Endothelial cell of umbilical vein (primary cell): Measurements from ENCODE around the gene FNIP2. TPM values are rescaled to one million over a fixed set of nuclear protein-coding genes. Genes with fewer than 3 reads are reported as not detected.

Source experiments
- BruUV-seq: library from RNA; stranded (reverse); fragments of 400-500 nt; replicated peaks from 2 replicates; lab custom pipeline; 2021; lab: Mats Ljungman, UMichigan
- CTCF ChIA-PET: fragments of 300-600, 350-600 bp; sonication (Branson Sonifier 250); formaldehyde crosslinking; loops from one replicate; lab custom pipeline; 2021; ENCODE audit warnings: antibody characterized with exemption, inconsistent platforms; lab: Charles Lee
- POLR2A ChIA-PET: fragments of 300-600, 350-600 bp; sonication (Branson Sonifier 250); formaldehyde crosslinking; loops from one replicate; lab custom pipeline; 2021; ENCODE audit warnings: antibody characterized with exemption, inconsistent platforms; lab: Charles Lee
- DNase-seq: peaks from one replicate; pipeline ENCODE4 v3.0.0-alpha.2; 2011; ENCODE audit warnings: low read depth, low spot score
- FAIRE-seq: peaks from 2 replicates; lab custom pipeline; 2011; peaks lifted over from hg19 to GRCh38; lab: Jason Lieb, UNC
- H2AFZ ChIP-seq: 2 replicates; pipeline ENCODE4 v1.6.0; 2012; ENCODE audit warnings: low read depth, low read length, control low read depth, inconsistent platforms
- H3K27ac ChIP-seq: 2 replicates; pipeline ENCODE4 v1.5.1; 2011; ENCODE audit warnings: low read depth, mild to moderate bottlenecking, control low read depth, low read length, moderate library complexity; ENCODE audit not compliant: insufficient read depth
- H3K27me3 ChIP-seq, 2 experiments: 2 replicates each; pipeline versions ENCODE4 v1.6.0 to v1.6.1; 2011; ENCODE audit warnings: low read length in 2 of 2, mixed read lengths in 1 of 2; ENCODE audit not compliant: control insufficient read depth in 2 of 2, insufficient read depth in 2 of 2
- H3K36me3 ChIP-seq, 2 experiments: 2 replicates in 1 of 2; 3 replicates in 1 of 2; pipeline ENCODE4 v1.5.1; 2011; ENCODE audit warnings: low read length in 2 of 2, mild to moderate bottlenecking in 1 of 2, moderate library complexity in 1 of 2; ENCODE audit not compliant: control insufficient read depth in 2 of 2, insufficient read depth in 2 of 2; ENCODE audit errors: extremely low read depth in 1 of 2
- H3K4me1 ChIP-seq: 3 replicates; pipeline ENCODE4 v1.5.1; 2011; ENCODE audit warnings: mild to moderate bottlenecking, low read length; ENCODE audit not compliant: control insufficient read depth, insufficient read depth; ENCODE audit errors: extremely low read depth
- H3K4me2 ChIP-seq: 2 replicates; pipeline ENCODE4 v1.6.1; 2011; ENCODE audit warnings: low read length, control low read depth, mixed read lengths; ENCODE audit not compliant: insufficient read depth
- H3K4me3 ChIP-seq, 3 experiments: fragments of 200-600 bp in 1 of 3; sonication (generic), shearing (Covaris generic) in 1 of 3; replicated peaks in 1 of 3; 2 replicates each; pipeline ENCODE4 v1.5.1; 2011 to 2016; ENCODE audit warnings: control low read depth in 3 of 3, low read length in 3 of 3, mild to moderate bottlenecking in 2 of 3, inconsistent platforms in 1 of 3, low read depth in 1 of 3, moderate library complexity in 1 of 3; ENCODE audit not compliant: insufficient read depth in 1 of 3
- H3K79me2 ChIP-seq: 2 replicates; pipeline ENCODE4 v1.6.0; 2012; ENCODE audit warnings: low read length, inconsistent platforms; ENCODE audit not compliant: control insufficient read depth, insufficient read depth
- H3K9ac ChIP-seq: replicated peaks from 2 replicates; pipeline ENCODE3; 2011; ENCODE audit warnings: low read length, control low read depth; ENCODE audit not compliant: insufficient read depth; ENCODE audit errors: extremely low read depth
- H3K9me1 ChIP-seq: replicated peaks from 3 replicates; pipeline ENCODE4 v1.6.0; 2011; ENCODE audit warnings: mild to moderate bottlenecking, low read length; ENCODE audit not compliant: control insufficient read depth, insufficient read depth; ENCODE audit errors: extremely low read depth
- H3K9me3 ChIP-seq: replicated peaks from 2 replicates; pipeline ENCODE4 v1.5.1; 2012; ENCODE audit warnings: low read length, inconsistent platforms; ENCODE audit not compliant: control insufficient read depth, insufficient read depth
- H4K20me1 ChIP-seq: replicated peaks from 2 replicates; pipeline ENCODE3; 2011; ENCODE audit warnings: mild to moderate bottlenecking, low read length; ENCODE audit not compliant: control insufficient read depth, insufficient read depth; ENCODE audit errors: extremely low read depth
- CTCF ChIP-seq, 2 donors: IDR thresholded peaks; 1 replicate in 1 of 2; 2 replicates in 1 of 2; pipeline ENCODE4 v1.5.1; 2011; ENCODE audit warnings: low read length in 2 of 2, mild to moderate bottlenecking in 2 of 2, moderate library complexity in 2 of 2, control low read depth in 1 of 2, inconsistent platforms in 1 of 2, low read depth in 1 of 2; ENCODE audit not compliant: insufficient read depth in 1 of 2; ENCODE audit errors: extremely low read depth in 1 of 2
- EZH2 ChIP-seq: IDR thresholded peaks from 2 replicates; pipeline ENCODE4 v1.6.1; 2012; ENCODE audit warnings: borderline replicate concordance, low read depth, mild to moderate bottlenecking, moderate library complexity, low read length, inconsistent platforms; ENCODE audit not compliant: severe bottlenecking
- FOS ChIP-seq: IDR thresholded peaks from 2 replicates; pipeline ENCODE4 v1.6.1; 2011; ENCODE audit warnings: mild to moderate bottlenecking, low read length, moderate library complexity, borderline replicate concordance; ENCODE audit not compliant: insufficient read depth
- GATA2 ChIP-seq: IDR thresholded peaks from 2 replicates; pipeline ENCODE4 v1.7.0; 2011; ENCODE audit warnings: low read depth, mild to moderate bottlenecking, moderate library complexity, mixed read lengths, low read length; ENCODE audit not compliant: insufficient read length, insufficient read depth
- JUN ChIP-seq: IDR thresholded peaks from 2 replicates; pipeline ENCODE4 v1.6.1; 2011; ENCODE audit warnings: borderline replicate concordance, low read depth; ENCODE audit not compliant: insufficient read length, insufficient read depth
- MAX ChIP-seq: IDR thresholded peaks from 2 replicates; pipeline ENCODE4 v1.6.1; 2011; ENCODE audit not compliant: insufficient read depth, insufficient read length
- MYC ChIP-seq: IDR thresholded peaks from one replicate; pipeline ENCODE4 v1.6.1; 2011; ENCODE audit warnings: mild to moderate bottlenecking, low read depth, low read length
- POLR2A ChIP-seq: IDR thresholded peaks from 2 replicates; pipeline ENCODE4 v1.6.1; 2012; ENCODE audit warnings: low read depth, mild to moderate bottlenecking, control low read depth, low read length
- POLR2AphosphoS5 ChIP-seq: IDR thresholded peaks from 2 replicates; pipeline ENCODE4 v1.6.1; 2012; ENCODE audit warnings: low read depth, mild to moderate bottlenecking, control low read depth, low read length, moderate library complexity; ENCODE audit not compliant: insufficient read depth
- dilution Hi-C: fragments of 300-500 bp; cut with MboI; formaldehyde crosslinking; loops from one replicate; pipeline ENCODE4 v1.15.0; 2019; ENCODE audit warnings: low sequenced_read_pairs; ENCODE audit not compliant: extremely low pct_ligation_motif_present
- intact Hi-C: fragments of 100-400 bp; cut with micrococcal nuclease; formaldehyde crosslinking; loops from one replicate; pipeline ENCODE4 v1.10.0; 2022
- polyA plus RNA-seq, 4 experiments: library from polyadenylated mRNA; depleted of rRNA in 3 of 4; stranded (reverse) in 3 of 4; unstranded in 1 of 4; fragments of >200 nt; gene quantifications; 2 replicates each; pipeline versions ENCODE4 v1.2.1 to v1.2.3, GENCODE V29; 2011 to 2012; ENCODE audit warnings: missing spikeins in 1 of 4
- total RNA-seq: library from RNA; stranded (reverse); gene quantifications from 2 replicates; pipeline ENCODE4 v1.2.3, GENCODE V29; 2021

The FNIP2 gene
- total and polyA plus RNA-seq, 2 donors (not counting 3 experiments of a cell fraction or from before 2014, with no cell fraction given): 4.5 to 14.4 TPM

- no TSS peak for BruUV-seq
- Histone ChIP-seq H3K9ac (no peak overlapping the region), H3K4me3 (no peak overlapping the region), H3K27ac (no peak overlapping the region), H3K36me3 (no peaks in the 10 kb centered on the region), H3K79me2 (peaks cover 11% of the 10 kb centered on the region), H3K9me3 (no peaks in the 10 kb centered on the region), H3K4me1 (peaks cover 31% of the 10 kb centered on the region), H3K9me1 (no peaks in the 10 kb centered on the region), H4K20me1 (peaks cover under 1% of the 10 kb centered on the region), H3K4me2 (no peak overlapping the region), H2AFZ (no peak overlapping the region), H3K27me3 (no peaks in the 10 kb centered on the region)
- ChIA-PET POLR2A (no interaction called here), CTCF (no interaction called here)
- FAIRE-seq: no peak
- no peak for DNase-seq
- intact Hi-C loops (no loop called here), dilution Hi-C loops (no loop called here)
- no peak for TF ChIP-seq FOS
- no peak for TF ChIP-seq EZH2
- no peak for TF ChIP-seq MYC
- TF ChIP-seq GATA2: no peak
- TF ChIP-seq POLR2A: no peak
- no peak for TF ChIP-seq JUN
- TF ChIP-seq CTCF (IDR thresholded peaks at IDR 0.05; ENCODE audit: extremely low read depth in 1 of 2, insufficient read depth in 1 of 2, low read depth in 1 of 2, low read length in 2 of 2): no peak
- no peak for TF ChIP-seq POLR2AphosphoS5
- TF ChIP-seq MAX: no peak
Observed at GRCh38 chr4:158767451-158767850, 1.4 kb upstream of the FNIP2 start.
